CD8-positive, alpha-beta memory T cell (primary cell): Measurements from ENCODE around the gene SLC28A1. TPM values are rescaled to one million over a fixed set of nuclear protein-coding genes. Genes with fewer than 3 reads are reported as not detected.
"Not testable (repeated sequence)": the region's sequence is repeated elsewhere in the genome, so short reads cannot be mapped to it uniquely, and the experiment has no call there.

Experiments
- CTCF ChIA-PET: fragments of 350-600 bp; sonication (Branson Sonifier 250); formaldehyde crosslinking; loops from one replicate; lab custom pipeline; 2021; ENCODE audit warnings: antibody characterized with exemption; lab: Charles Lee
- POLR2A ChIA-PET: fragments of 350-600 bp; sonication (Branson Sonifier 250); formaldehyde crosslinking; loops from one replicate; lab custom pipeline; 2021; ENCODE audit warnings: antibody characterized with exemption; lab: Charles Lee
- DNase-seq, 5 donors: peaks; one replicate each; pipeline versions ENCODE4 v3.0.0 to v3.0.0-alpha.2; 2020 to 2022; ENCODE audit warnings: mixed read lengths in 1 of 5
- H3K27ac ChIP-seq: one replicate; pipeline ENCODE4 v1.7.0; 2013; ENCODE audit warnings: low read depth, mild to moderate bottlenecking, low read length, moderate library complexity
- H3K27me3 ChIP-seq: 2 replicates; pipeline ENCODE4 v1.7.0; 2013; ENCODE audit warnings: low read length, mild to moderate bottlenecking; ENCODE audit not compliant: insufficient read depth, poor library complexity, severe bottlenecking
- H3K36me3 ChIP-seq: 2 replicates; pipeline ENCODE4 v1.7.0; 2013; ENCODE audit warnings: mild to moderate bottlenecking, low read length, moderate library complexity; ENCODE audit not compliant: insufficient read depth
- H3K4me1 ChIP-seq: 2 replicates; pipeline ENCODE4 v1.7.0; 2013; ENCODE audit warnings: mild to moderate bottlenecking, low read length, moderate library complexity; ENCODE audit not compliant: insufficient read depth
- H3K4me3 ChIP-seq: 2 replicates; pipeline ENCODE4 v1.7.0; 2013; ENCODE audit warnings: mild to moderate bottlenecking, low read length
- H3K9me3 ChIP-seq: 2 replicates; pipeline ENCODE4 v1.7.0; 2013; ENCODE audit warnings: mild to moderate bottlenecking, low read length
- H3K27ac Mint-ChIP-seq, 8 donors: one replicate each; pipeline ENCODE4 v1.8.0; 2020 to 2021; ENCODE audit warnings: mixed read lengths in 8 of 8, mild to moderate bottlenecking in 6 of 8, inconsistent platforms in 3 of 8, moderate library complexity in 3 of 8
- H3K27me3 Mint-ChIP-seq, 2 donors: one replicate each; pipeline ENCODE4 v1.8.0; 2020 to 2021; ENCODE audit warnings: mixed read lengths in 2 of 2, mild to moderate bottlenecking in 1 of 2, moderate library complexity in 1 of 2
- H3K36me3 Mint-ChIP-seq, 3 donors: one replicate each; pipeline ENCODE4 v1.8.0; 2020 to 2021; ENCODE audit warnings: mixed read lengths in 3 of 3, inconsistent platforms in 1 of 3, mild to moderate bottlenecking in 1 of 3
- H3K4me1 Mint-ChIP-seq, 3 donors: one replicate each; pipeline ENCODE4 v1.8.0; 2020 to 2021; ENCODE audit warnings: mixed read lengths in 3 of 3, inconsistent platforms in 1 of 3, mild to moderate bottlenecking in 1 of 3
- H3K4me3 Mint-ChIP-seq, 7 donors: one replicate each; pipeline ENCODE4 v1.8.0; 2020 to 2021; ENCODE audit warnings: mixed read lengths in 7 of 7, mild to moderate bottlenecking in 6 of 7, moderate library complexity in 4 of 7, inconsistent platforms in 2 of 7
- H3K9me3 Mint-ChIP-seq, 5 donors: one replicate each; pipeline ENCODE4 v1.8.0; 2020 to 2022; ENCODE audit warnings: mixed read lengths in 5 of 5, mild to moderate bottlenecking in 3 of 5, moderate library complexity in 2 of 5, inconsistent platforms in 1 of 5
- polyA plus RNA-seq: library from polyadenylated mRNA; unstranded; fragments of 300-500 nt; fragmentation: Illumina TruSeq; gene quantifications from one replicate; pipeline ENCODE4 v1.2.3, GENCODE V29; 2021
- total RNA-seq, 2 experiments: library from RNA; stranded (reverse); gene quantifications; one replicate each; pipeline ENCODE4 v1.2.3, GENCODE V29; 2021

SLC28A1 gene
- total and polyA plus RNA-seq, 3 experiments from 2014 or later: not detected

GRCh38 chr15:84919106-84919667 lies 34.7 kb downstream of the SLC28A1 start:
- Histone ChIP-seq H3K27ac (no peak overlapping the region), H3K36me3 (no peaks in the 10 kb centered on the region), H3K4me1 (no peaks in the 10 kb centered on the region), H3K27me3 (no peaks in the 10 kb centered on the region), H3K9me3 (no peaks in the 10 kb centered on the region), H3K4me3 (no peak overlapping the region)
- Mint-ChIP-seq H3K4me3 (no peak overlapping the region), H3K27ac (peak overlapping the region in 1 of 8 donors; percentile 19), H3K36me3 (peaks cover 0 to 9% (median 0%) of the 10 kb centered on the region in 3 donors), H3K9me3 (peaks cover 0 to 2% (median 0%) of the 10 kb centered on the region in 5 donors), H3K27me3 (peaks cover 5 to 9% of the 10 kb centered on the region in 2 donors), H3K4me1 (no peaks in the 10 kb centered on the region)
- POLR2A ChIA-PET: no interaction called here
- DNase-seq: no peak
- CTCF ChIA-PET: interaction anchor here (1.8 kb wide), 1 partner anchor 9 kb away, joined by 4 read pairs; no protein-coding TSS in a partner anchor

- H3K27ac Mint-ChIP-seq: peak overlapping the region in 1 of 8 donors; percentile 6
- H3K4me1 Mint-ChIP-seq: no peaks in the 10 kb centered on the region
- no peaks in the 10 kb centered on the region for H3K9me3 Mint-ChIP-seq
- no peak overlapping the region for H3K4me3 Mint-ChIP-seq
- no peaks in the 10 kb centered on the region for H3K27me3 Mint-ChIP-seq
- Histone ChIP-seq H3K27ac (no peak overlapping the region), H3K27me3 (no peaks in the 10 kb centered on the region), H3K9me3 (no peaks in the 10 kb centered on the region), H3K4me1 (no peaks in the 10 kb centered on the region), H3K36me3 (no peaks in the 10 kb centered on the region), H3K4me3 (no peak overlapping the region)
- no peaks in the 10 kb centered on the region for H3K36me3 Mint-ChIP-seq
- DNase-seq: no peak
- CTCF ChIA-PET: no interaction called here
- POLR2A ChIA-PET: no interaction called here
Observed at GRCh38 chr15:84921121-84921520, 36.7 kb downstream of the SLC28A1 start.

- Histone ChIP-seq H3K27ac (no peak overlapping the region), H3K4me3 (no peak overlapping the region), H3K36me3 (no peaks in the 10 kb centered on the region), H3K4me1 (no peaks in the 10 kb centered on the region), H3K9me3 (no peaks in the 10 kb centered on the region), H3K27me3 (no peaks in the 10 kb centered on the region)
- Mint-ChIP-seq H3K36me3 (no peaks in the 10 kb centered on the region), H3K9me3 (no peaks in the 10 kb centered on the region), H3K27me3 (no peaks in the 10 kb centered on the region), H3K4me1 (no peaks in the 10 kb centered on the region), H3K27ac (no peak overlapping the region), H3K4me3 (no peak overlapping the region)
- ChIA-PET POLR2A (no interaction called here), CTCF (no interaction called here)
- DNase-seq: no peak
Observed at GRCh38 chr15:84922530-84922929, 38.1 kb downstream of the SLC28A1 start.

GRCh38 chr15:84924077-84924731 lies 39.7 kb downstream of the SLC28A1 start:
- no peak overlapping the region for H3K27ac Mint-ChIP-seq
- peaks cover 4 to 6% (median 5%) of the 10 kb centered on the region in 3 donors for H3K4me1 Mint-ChIP-seq
- H3K4me3 ChIP-seq: no peak overlapping the region
- no peaks in the 10 kb centered on the region for H3K36me3 ChIP-seq
- POLR2A ChIA-PET: no interaction called here
- H3K27me3 ChIP-seq: no peaks in the 10 kb centered on the region
- DNase-seq: no peak
- no peak overlapping the region for H3K4me3 Mint-ChIP-seq
- H3K36me3 Mint-ChIP-seq: no peaks in the 10 kb centered on the region
- no peaks in the 10 kb centered on the region for H3K9me3 ChIP-seq
- H3K9me3 Mint-ChIP-seq: no peaks in the 10 kb centered on the region
- H3K4me1 ChIP-seq: peaks cover 3% of the 10 kb centered on the region
- CTCF ChIA-PET: interaction anchor here (0.7 kb wide), 1 partner anchor 148 kb away, joined by 3 read pairs; no protein-coding TSS in a partner anchor
- no peak overlapping the region for H3K27ac ChIP-seq
- H3K27me3 Mint-ChIP-seq: no peaks in the 10 kb centered on the region

- H3K9me3 Mint-ChIP-seq, H3K9me3 ChIP-seq, POLR2A ChIA-PET, H3K27ac ChIP-seq, H3K36me3 Mint-ChIP-seq, H3K27me3 Mint-ChIP-seq, H3K36me3 ChIP-seq, DNase-seq, H3K4me1 Mint-ChIP-seq, H3K27me3 ChIP-seq, H3K4me3 ChIP-seq, H3K4me1 ChIP-seq, H3K27ac Mint-ChIP-seq, H3K4me3 Mint-ChIP-seq: not testable (repeated sequence)
- CTCF ChIA-PET: interaction anchor here (0.7 kb wide), 1 partner anchor 149 kb away, joined by 3 read pairs; no protein-coding TSS in a partner anchor
Observed at GRCh38 chr15:84924821-84925569, 40.5 kb downstream of the SLC28A1 start.

GRCh38 chr15:84925906-84926305 lies 41.4 kb downstream of the SLC28A1 start:
- no peak overlapping the region for H3K27ac ChIP-seq
- peaks cover 3% of the 10 kb centered on the region for H3K4me1 ChIP-seq
- no peak overlapping the region for H3K4me3 ChIP-seq
- CTCF ChIA-PET: no interaction called here
- peaks cover 4 to 6% (median 5%) of the 10 kb centered on the region in 3 donors for H3K4me1 Mint-ChIP-seq
- H3K36me3 Mint-ChIP-seq: no peaks in the 10 kb centered on the region
- H3K4me3 Mint-ChIP-seq: no peak overlapping the region
- no peak for DNase-seq
- H3K36me3 ChIP-seq: no peaks in the 10 kb centered on the region
- H3K27me3 ChIP-seq: no peaks in the 10 kb centered on the region
- H3K9me3 ChIP-seq: no peaks in the 10 kb centered on the region
- POLR2A ChIA-PET: no interaction called here
- H3K27me3 Mint-ChIP-seq: no peaks in the 10 kb centered on the region
- H3K27ac Mint-ChIP-seq: no peak overlapping the region
- H3K9me3 Mint-ChIP-seq: no peaks in the 10 kb centered on the region

- H3K9me3 Mint-ChIP-seq: no peaks in the 10 kb centered on the region
- H3K36me3 Mint-ChIP-seq: no peaks in the 10 kb centered on the region
- Histone ChIP-seq H3K36me3 (no peaks in the 10 kb centered on the region), H3K4me1 (peaks cover 3% of the 10 kb centered on the region), H3K27ac (no peak overlapping the region), H3K27me3 (no peaks in the 10 kb centered on the region), H3K4me3 (no peak overlapping the region), H3K9me3 (no peaks in the 10 kb centered on the region)
- H3K4me1 Mint-ChIP-seq: peaks cover 4 to 6% (median 5%) of the 10 kb centered on the region in 3 donors
- H3K4me3 Mint-ChIP-seq: no peak overlapping the region
- POLR2A ChIA-PET: interaction anchor here (0.6 kb wide), 1 partner anchor 353 kb away, joined by 3 read pairs; no protein-coding TSS in a partner anchor
- no peak for DNase-seq
- H3K27ac Mint-ChIP-seq: no peak overlapping the region
- no peaks in the 10 kb centered on the region for H3K27me3 Mint-ChIP-seq
- CTCF ChIA-PET: interaction anchor here (1.1 to 1.2 kb wide), 2 partner anchors 17 to 339 kb away, joined by 3 to 4 read pairs; no protein-coding TSS in a partner anchor
Observed at GRCh38 chr15:84926491-84927230, 42.2 kb downstream of the SLC28A1 start.
